Astrocyte (in vitro differentiated cells and primary cell): Measurements from ENCODE around the gene TM7SF2. TPM values are rescaled to one million over a fixed set of nuclear protein-coding genes. Genes with fewer than 3 reads are reported as not detected.

Experiments
- DNase-seq: peaks from one replicate; pipeline ENCODE4 v3.0.0-alpha.2; 2010; ENCODE audit warnings: low read depth
- FAIRE-seq: peaks from 2 replicates; lab custom pipeline; 2011; peaks lifted over from hg19 to GRCh38; lab: Jason Lieb, UNC
- H2AFZ ChIP-seq: 2 replicates; pipeline ENCODE4 v1.6.0; 2012; ENCODE audit warnings: low read depth, low read length, inconsistent platforms
- H3K27ac ChIP-seq: 2 replicates; pipeline ENCODE4 v1.5.1; 2011; ENCODE audit warnings: low read depth, low read length, inconsistent platforms
- H3K27me3 ChIP-seq: 2 replicates; pipeline ENCODE4 v1.6.0; 2011; ENCODE audit warnings: low read length, inconsistent platforms; ENCODE audit not compliant: insufficient read depth
- H3K36me3 ChIP-seq: 2 replicates; pipeline ENCODE4 v1.5.1; 2011; ENCODE audit warnings: low read length, inconsistent platforms; ENCODE audit not compliant: insufficient read depth
- H3K4me1 ChIP-seq: 2 replicates; pipeline ENCODE4 v1.5.1; 2011; ENCODE audit warnings: low read length, inconsistent platforms; ENCODE audit not compliant: insufficient read depth
- H3K4me2 ChIP-seq: 2 replicates; pipeline ENCODE4 v1.6.0; 2012; ENCODE audit warnings: low read length, inconsistent platforms
- H3K4me3 ChIP-seq: 2 replicates; pipeline ENCODE4 v1.5.1; 2011; ENCODE audit warnings: low read depth, mild to moderate bottlenecking, low read length, inconsistent platforms; ENCODE audit not compliant: insufficient read depth
- H3K79me2 ChIP-seq: 2 replicates; pipeline ENCODE4 v1.6.0; 2012; ENCODE audit warnings: mild to moderate bottlenecking, low read length, inconsistent platforms; ENCODE audit not compliant: insufficient read depth
- H3K9ac ChIP-seq: 2 replicates; pipeline ENCODE4 v1.6.0; 2012; ENCODE audit warnings: mild to moderate bottlenecking, low read length, inconsistent platforms
- H3K9me3 ChIP-seq: 2 replicates; pipeline ENCODE4 v1.5.1; 2012; ENCODE audit warnings: low read depth, mild to moderate bottlenecking, low read length, inconsistent platforms; ENCODE audit not compliant: insufficient read depth
- H4K20me1 ChIP-seq: 2 replicates; pipeline ENCODE4 v1.6.0; 2012; ENCODE audit warnings: low read length, inconsistent platforms; ENCODE audit not compliant: insufficient read depth
- H3K27ac Mint-ChIP-seq: one replicate; pipeline ENCODE4 v1.8.0; 2021; ENCODE audit warnings: mild to moderate bottlenecking, mixed read lengths; ENCODE audit not compliant: unreplicated experiment
- H3K27me3 Mint-ChIP-seq: one replicate; pipeline ENCODE4 v1.8.0; 2021; ENCODE audit warnings: low read depth, mixed read lengths; ENCODE audit not compliant: unreplicated experiment
- H3K36me3 Mint-ChIP-seq: one replicate; pipeline ENCODE4 v1.8.0; 2021; ENCODE audit warnings: low read depth, mixed read lengths; ENCODE audit not compliant: unreplicated experiment
- H3K4me1 Mint-ChIP-seq: one replicate; pipeline ENCODE4 v1.8.0; 2021; ENCODE audit warnings: low read depth, mixed read lengths; ENCODE audit not compliant: unreplicated experiment
- H3K4me3 Mint-ChIP-seq: one replicate; pipeline ENCODE4 v1.8.0; 2021; ENCODE audit warnings: mild to moderate bottlenecking, moderate library complexity, mixed read lengths; ENCODE audit not compliant: unreplicated experiment
- H3K9me3 Mint-ChIP-seq: one replicate; pipeline ENCODE4 v1.8.0; 2021; ENCODE audit warnings: mild to moderate bottlenecking, mixed read lengths; ENCODE audit not compliant: unreplicated experiment
- EZH2 ChIP-seq: IDR thresholded peaks from 2 replicates; pipeline ENCODE4 v1.6.1; 2012; ENCODE audit warnings: mild to moderate bottlenecking, low read length, inconsistent platforms; ENCODE audit not compliant: insufficient read depth
- total RNA-seq: library from RNA; stranded (reverse); gene quantifications from 2 replicates; pipeline ENCODE4 v1.2.1, GENCODE V29; 2021
- TF ChIP-seq, protein P1 (sequence below): IDR thresholded peaks from 2 replicates; pipeline ENCODE4 v1.5.1; 2011; ENCODE audit warnings: low read depth, mild to moderate bottlenecking, inconsistent platforms, low read length, moderate library complexity; ENCODE audit not compliant: insufficient read depth

TM7SF2 gene
- total RNA-seq, 1 donor from 2014 or later = 23.9 TPM

DNA sequence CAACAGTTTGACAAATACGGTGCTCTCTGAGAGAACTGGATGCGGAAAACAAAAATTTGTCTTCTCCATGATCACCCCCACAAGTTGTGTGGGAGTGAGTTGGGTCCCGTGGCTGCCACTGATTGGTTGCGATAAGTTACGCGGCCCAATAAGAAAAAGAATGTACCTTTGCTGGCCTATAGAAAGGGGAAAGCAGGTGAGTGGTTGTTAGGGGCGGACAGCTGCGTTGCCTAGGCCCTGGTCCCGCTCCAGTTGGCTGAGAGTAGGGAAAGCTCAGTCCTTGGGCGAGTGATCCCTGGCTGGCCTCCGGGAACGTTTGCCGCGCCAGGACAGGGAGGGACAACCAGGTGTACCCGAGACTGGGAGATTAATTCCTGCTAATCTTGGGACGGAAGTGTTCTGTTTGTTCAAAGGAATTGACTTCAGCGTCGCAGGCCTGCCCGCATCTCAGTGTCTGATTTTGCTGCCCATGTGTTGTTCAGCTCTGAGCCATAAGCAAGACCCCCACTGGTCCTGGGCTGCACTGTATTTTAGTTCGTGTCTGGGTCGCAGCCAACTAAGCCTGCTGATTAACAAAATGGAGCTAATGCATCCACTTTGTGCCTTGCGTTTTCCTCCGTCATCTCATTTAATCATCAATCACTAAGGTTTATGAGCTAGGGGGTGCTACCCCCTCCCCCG is 23.4 kb downstream of the TM7SF2 start:
- H3K27ac Mint-ChIP-seq = peak overlapping the region; percentile 100
- peak; percentile 80 for FAIRE-seq
- DNase-seq = peak; percentile 97
- no peaks in the 10 kb centered on the region for H3K27me3 ChIP-seq
- H3K36me3 ChIP-seq = peaks cover 12% of the 10 kb centered on the region
- H4K20me1 ChIP-seq = peaks cover 36% of the 10 kb centered on the region
- H3K4me2 ChIP-seq = peak overlapping the region; percentile 98
- TF ChIP-seq EZH2 = no peak
- TF ChIP-seq, protein P1, sequence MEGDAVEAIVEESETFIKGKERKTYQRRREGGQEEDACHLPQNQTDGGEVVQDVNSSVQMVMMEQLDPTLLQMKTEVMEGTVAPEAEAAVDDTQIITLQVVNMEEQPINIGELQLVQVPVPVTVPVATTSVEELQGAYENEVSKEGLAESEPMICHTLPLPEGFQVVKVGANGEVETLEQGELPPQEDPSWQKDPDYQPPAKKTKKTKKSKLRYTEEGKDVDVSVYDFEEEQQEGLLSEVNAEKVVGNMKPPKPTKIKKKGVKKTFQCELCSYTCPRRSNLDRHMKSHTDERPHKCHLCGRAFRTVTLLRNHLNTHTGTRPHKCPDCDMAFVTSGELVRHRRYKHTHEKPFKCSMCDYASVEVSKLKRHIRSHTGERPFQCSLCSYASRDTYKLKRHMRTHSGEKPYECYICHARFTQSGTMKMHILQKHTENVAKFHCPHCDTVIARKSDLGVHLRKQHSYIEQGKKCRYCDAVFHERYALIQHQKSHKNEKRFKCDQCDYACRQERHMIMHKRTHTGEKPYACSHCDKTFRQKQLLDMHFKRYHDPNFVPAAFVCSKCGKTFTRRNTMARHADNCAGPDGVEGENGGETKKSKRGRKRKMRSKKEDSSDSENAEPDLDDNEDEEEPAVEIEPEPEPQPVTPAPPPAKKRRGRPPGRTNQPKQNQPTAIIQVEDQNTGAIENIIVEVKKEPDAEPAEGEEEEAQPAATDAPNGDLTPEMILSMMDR = no peak
- no peaks in the 10 kb centered on the region for H3K9me3 Mint-ChIP-seq
- H3K4me1 ChIP-seq = peaks cover 13% of the 10 kb centered on the region
- peaks cover 8% of the 10 kb centered on the region for H3K4me1 Mint-ChIP-seq
- H3K79me2 ChIP-seq = peaks cover 38% of the 10 kb centered on the region
- peak overlapping the region; percentile 99 for H3K27ac ChIP-seq
- H3K4me3 Mint-ChIP-seq = peak overlapping the region; percentile 99
- peaks cover 14% of the 10 kb centered on the region for H3K36me3 Mint-ChIP-seq
- H3K9me3 ChIP-seq = no peaks in the 10 kb centered on the region
- H3K4me3 ChIP-seq = peak overlapping the region; percentile 88
- H2AFZ ChIP-seq = peak overlapping the region; percentile 85
- H3K9ac ChIP-seq = peak overlapping the region; percentile 98
- peaks cover 4% of the 10 kb centered on the region for H3K27me3 Mint-ChIP-seq

DNA sequence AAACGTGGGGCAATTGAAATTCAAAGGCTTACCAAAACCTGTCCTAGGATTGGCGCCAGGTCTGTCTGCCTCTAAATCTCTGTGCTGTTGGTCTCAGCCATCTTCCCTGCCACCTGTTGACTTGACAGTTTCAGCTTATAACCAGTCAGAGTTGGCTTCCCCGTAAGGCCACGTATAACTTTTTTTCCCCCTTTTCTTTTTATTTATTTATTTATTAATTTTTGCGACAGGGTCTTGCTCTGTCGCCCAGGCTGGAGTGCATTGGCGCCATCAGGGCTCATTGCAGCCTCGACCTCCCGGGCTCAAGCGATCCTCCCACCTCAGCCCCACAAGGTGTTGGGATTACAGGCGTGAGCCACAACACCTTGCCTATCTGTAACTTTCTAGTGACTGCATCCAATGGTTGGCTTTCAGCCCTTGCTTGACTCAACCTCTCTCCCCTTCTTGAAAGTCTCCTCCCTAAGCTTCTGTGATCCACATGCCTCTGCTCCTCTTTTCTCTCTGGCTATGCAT is 24.0 kb downstream of the TM7SF2 start:
- Mint-ChIP-seq H3K9me3 (no peaks in the 10 kb centered on the region), H3K4me3 (peak overlapping the region; percentile 99), H3K4me1 (peaks cover 8% of the 10 kb centered on the region), H3K36me3 (peaks cover 14% of the 10 kb centered on the region), H3K27ac (peak overlapping the region; percentile 75), H3K27me3 (peaks cover 4% of the 10 kb centered on the region)
- H3K36me3 ChIP-seq = peaks cover 12% of the 10 kb centered on the region
- peak overlapping the region; percentile 88 for H3K4me3 ChIP-seq
- peak overlapping the region; percentile 99 for H3K27ac ChIP-seq
- H3K79me2 ChIP-seq = peaks cover 38% of the 10 kb centered on the region
- H3K9ac ChIP-seq = peak overlapping the region; percentile 98
- H3K4me2 ChIP-seq = peak overlapping the region; percentile 98
- H3K27me3 ChIP-seq = peaks cover 2% of the 10 kb centered on the region
- H2AFZ ChIP-seq = peak overlapping the region; percentile 80
- H3K4me1 ChIP-seq = peaks cover 13% of the 10 kb centered on the region
- DNase-seq (no peak), FAIRE-seq (no peak)
- peaks cover 33% of the 10 kb centered on the region for H4K20me1 ChIP-seq
- H3K9me3 ChIP-seq = no peaks in the 10 kb centered on the region
- no peak for TF ChIP-seq EZH2
- TF ChIP-seq, protein P1 = no peak

DNA sequence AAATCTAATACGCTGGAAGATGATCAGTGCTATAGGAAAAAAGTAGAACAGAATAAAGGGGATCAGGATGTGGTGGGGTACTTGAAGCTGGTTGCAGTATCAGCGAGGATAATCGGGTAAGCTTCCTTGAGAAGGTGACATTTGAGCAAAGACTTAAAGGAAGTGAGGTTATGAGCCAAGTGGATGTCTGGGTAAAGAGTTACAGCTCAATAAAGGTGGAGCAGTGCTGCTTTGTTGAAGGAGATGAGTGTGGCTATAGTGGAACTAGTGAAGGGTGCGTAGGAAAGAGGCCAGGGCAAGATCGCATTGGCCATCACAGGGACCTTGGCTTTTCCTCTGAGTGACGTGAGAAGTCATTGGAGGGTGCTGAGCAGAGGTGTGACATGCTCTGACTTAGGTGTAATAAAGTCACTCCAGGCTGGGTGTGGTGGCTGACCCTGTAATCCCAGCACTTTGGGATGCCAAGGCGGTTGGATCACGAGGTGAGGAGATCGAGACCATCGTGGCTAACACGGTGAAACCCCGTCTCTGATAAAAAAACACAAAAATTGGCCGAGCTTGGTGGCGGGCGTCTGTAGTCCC is 24.9 kb downstream of the TM7SF2 start:
- Histone ChIP-seq H3K27ac (no peak overlapping the region), H3K4me2 (no peak overlapping the region), H3K79me2 (peaks cover 30% of the 10 kb centered on the region), H4K20me1 (peaks cover 24% of the 10 kb centered on the region), H3K4me3 (no peak overlapping the region), H3K27me3 (peaks cover 7% of the 10 kb centered on the region), H3K4me1 (peaks cover 13% of the 10 kb centered on the region), H3K9ac (no peak overlapping the region), H3K9me3 (no peaks in the 10 kb centered on the region), H3K36me3 (peaks cover 3% of the 10 kb centered on the region), H2AFZ (no peak overlapping the region)
- TF ChIP-seq, protein P1 = no peak
- TF ChIP-seq EZH2 = no peak
- Mint-ChIP-seq H3K27me3 (peaks cover 12% of the 10 kb centered on the region), H3K27ac (no peak overlapping the region), H3K4me3 (peak overlapping the region; percentile 58), H3K9me3 (no peaks in the 10 kb centered on the region), H3K4me1 (peaks cover 8% of the 10 kb centered on the region), H3K36me3 (peaks cover 10% of the 10 kb centered on the region)
- no peak for FAIRE-seq
- no peak for DNase-seq
